ENCODE measurements around the gene SPIRE1. TPM values are rescaled to one million over a fixed set of nuclear protein-coding genes. Genes with fewer than 3 reads are reported as not detected.

The SPIRE1 gene
- total and polyA plus RNA-seq, 4 donors = 0.29 to 5.7 (median 3.2) TPM

GRCh38 chr18:12606592-12607315 lies 51.2 kb downstream of the SPIRE1 start:
- TF ChIP-seq MAX (IDR thresholded peaks at IDR 0.05) (no peak), RXRA (IDR thresholded peaks at IDR 0.05) (no peak)
- Histone ChIP-seq H3K9ac (ENCODE audit: low read depth in 1 of 2, low read length in 2 of 2) (no peak overlapping the region), H3K4me1 (ENCODE audit: control insufficient read depth in 4 of 4, insufficient read depth in 4 of 4, low read length in 3 of 4) (no peaks in the 10 kb centered on the region), H3K9me3 (ENCODE audit: control insufficient read depth in 4 of 4, low read length in 3 of 4) (no peaks in the 10 kb centered on the region), H3K27ac (ENCODE audit: low read depth in 1 of 2, low read length in 2 of 2) (peak overlapping the region; percentile 41 to 61), H3K27me3 (ENCODE audit: control insufficient read depth in 4 of 4, insufficient read depth in 4 of 4, low read length in 3 of 4) (no peaks in the 10 kb centered on the region), H3K36me3 (ENCODE audit: control insufficient read depth in 4 of 4, insufficient read depth in 3 of 4, low read depth in 1 of 4, low read length in 3 of 4) (no peaks in the 10 kb centered on the region), H3K4me3 (ENCODE audit: low read depth in 1 of 3, low read length in 3 of 3) (no peak overlapping the region)
- WGBS = 76% methylated on average over 10 of the region's 10 CpGs
- DNase-seq (ENCODE audit: low spot score) = no peak

- 74% methylated on average over 3 of the region's 3 CpGs for WGBS
- Histone ChIP-seq H3K4me3 (ENCODE audit: low read depth in 1 of 3, low read length in 3 of 3) (no peak overlapping the region), H3K9me3 (ENCODE audit: control insufficient read depth in 4 of 4, low read length in 3 of 4) (no peaks in the 10 kb centered on the region), H3K27me3 (ENCODE audit: control insufficient read depth in 4 of 4, insufficient read depth in 4 of 4, low read length in 3 of 4) (no peaks in the 10 kb centered on the region), H3K36me3 (ENCODE audit: control insufficient read depth in 4 of 4, insufficient read depth in 3 of 4, low read depth in 1 of 4, low read length in 3 of 4) (no peaks in the 10 kb centered on the region), H3K9ac (ENCODE audit: low read depth in 1 of 2, low read length in 2 of 2) (no peak overlapping the region), H3K27ac (ENCODE audit: low read depth in 1 of 2, low read length in 2 of 2) (no peak overlapping the region), H3K4me1 (ENCODE audit: control insufficient read depth in 4 of 4, insufficient read depth in 4 of 4, low read length in 3 of 4) (no peaks in the 10 kb centered on the region)
- DNase-seq (ENCODE audit: low spot score) = no peak
- TF ChIP-seq JUND (IDR thresholded peaks at IDR 0.05) (no peak), ATF3 (IDR thresholded peaks at IDR 0.05) (no peak), REST (IDR thresholded peaks at IDR 0.05) (no peak), SP1 (IDR thresholded peaks at IDR 0.05) (no peak), FOXA2 (IDR thresholded peaks at IDR 0.05) (no peak), CTCF (IDR thresholded peaks at IDR 0.05; ENCODE audit: low read depth, low read length, missing input control) (no peak), HNF4G (IDR thresholded peaks at IDR 0.05) (no peak), RAD21 (IDR thresholded peaks at IDR 0.05) (no peak), FOXA1 (IDR thresholded peaks at IDR 0.05) (no peak), GABPA (IDR thresholded peaks at IDR 0.05 in 1 of 2, conservative IDR thresholded peaks at IDR 0.05 in 1 of 2) (no peak), MAX (IDR thresholded peaks at IDR 0.05) (no peak), RXRA (IDR thresholded peaks at IDR 0.05) (no peak), TAF1 (conservative IDR thresholded peaks at IDR 0.05) (no peak), NR2F2 (IDR thresholded peaks at IDR 0.05) (no peak), YY1 (IDR thresholded peaks at IDR 0.05) (no peak)
Observed at GRCh38 chr18:12604445-12605007, 53.4 kb downstream of the SPIRE1 start.
